ENCODE data around the gene NEURL1.
A peak's percentile ranks its signal among the peaks of the same experiment; 100 is the strongest.

Gene NEURL1

DNA sequence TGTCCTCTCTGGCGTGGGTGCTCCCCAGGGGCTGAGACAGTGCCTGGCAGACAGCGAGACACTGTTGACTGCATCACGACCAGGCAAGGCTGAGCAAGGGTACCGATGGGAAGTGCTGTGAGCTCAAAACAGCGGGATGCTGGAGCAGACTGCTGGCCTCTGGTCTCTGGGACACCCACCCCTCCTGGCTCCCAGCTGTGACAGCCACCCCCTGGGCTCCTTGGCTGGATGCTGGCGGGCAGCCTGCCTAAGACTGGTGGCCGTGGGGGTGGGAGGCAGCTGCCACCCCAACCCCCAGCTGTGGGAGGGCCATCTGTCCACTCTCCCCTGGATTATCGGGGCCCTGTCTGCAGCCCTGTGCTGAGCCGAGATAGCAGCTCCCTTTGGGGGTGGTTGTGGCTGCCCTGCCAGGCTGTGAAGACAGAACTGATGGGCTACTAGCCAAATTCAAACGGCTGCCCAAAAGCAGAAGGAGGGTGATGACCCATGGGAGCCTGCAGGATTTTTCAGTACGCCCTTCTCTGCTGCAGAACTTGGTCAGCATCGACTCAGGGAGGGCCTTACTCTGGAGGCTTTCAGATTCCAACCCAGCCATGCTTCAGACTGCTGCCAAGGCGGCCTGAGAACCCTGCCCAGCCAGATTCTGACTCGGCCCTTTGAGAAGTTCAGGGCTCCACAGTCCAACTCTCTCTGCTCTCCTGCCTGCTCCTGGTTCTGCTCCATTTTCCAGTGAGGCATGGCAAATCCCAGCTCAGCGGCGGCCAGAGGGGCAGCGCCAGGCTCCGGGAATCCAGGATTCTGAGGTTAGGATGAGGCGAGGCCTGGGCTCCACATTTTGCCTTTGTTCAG lies 125.3 kb downstream of the NEURL1 start:
- Histone ChIP-seq H3K4me1 (peaks cover 41% of the 10 kb centered on the region), H3K4me2 (ENCODE audit: low read length) (peak overlapping the region; percentile 27), H3K27me3 (ENCODE audit: control insufficient read depth, insufficient read depth, low read length) (no peaks in the 10 kb centered on the region), H3K9ac (no peak overlapping the region), H3K4me3 (ENCODE audit: low read depth, low read length) (no peak overlapping the region), H3K79me2 (no peaks in the 10 kb centered on the region), H3K27ac (peak overlapping the region; percentile 76), H2AFZ (peak overlapping the region; percentile 66), H3K36me3 (ENCODE audit: control insufficient read depth, insufficient read depth, low read length) (no peaks in the 10 kb centered on the region), H3K9me3 (ENCODE audit: control insufficient read depth, low read length) (no peaks in the 10 kb centered on the region)
- TF ChIP-seq, protein P1, sequence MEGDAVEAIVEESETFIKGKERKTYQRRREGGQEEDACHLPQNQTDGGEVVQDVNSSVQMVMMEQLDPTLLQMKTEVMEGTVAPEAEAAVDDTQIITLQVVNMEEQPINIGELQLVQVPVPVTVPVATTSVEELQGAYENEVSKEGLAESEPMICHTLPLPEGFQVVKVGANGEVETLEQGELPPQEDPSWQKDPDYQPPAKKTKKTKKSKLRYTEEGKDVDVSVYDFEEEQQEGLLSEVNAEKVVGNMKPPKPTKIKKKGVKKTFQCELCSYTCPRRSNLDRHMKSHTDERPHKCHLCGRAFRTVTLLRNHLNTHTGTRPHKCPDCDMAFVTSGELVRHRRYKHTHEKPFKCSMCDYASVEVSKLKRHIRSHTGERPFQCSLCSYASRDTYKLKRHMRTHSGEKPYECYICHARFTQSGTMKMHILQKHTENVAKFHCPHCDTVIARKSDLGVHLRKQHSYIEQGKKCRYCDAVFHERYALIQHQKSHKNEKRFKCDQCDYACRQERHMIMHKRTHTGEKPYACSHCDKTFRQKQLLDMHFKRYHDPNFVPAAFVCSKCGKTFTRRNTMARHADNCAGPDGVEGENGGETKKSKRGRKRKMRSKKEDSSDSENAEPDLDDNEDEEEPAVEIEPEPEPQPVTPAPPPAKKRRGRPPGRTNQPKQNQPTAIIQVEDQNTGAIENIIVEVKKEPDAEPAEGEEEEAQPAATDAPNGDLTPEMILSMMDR (IDR thresholded peaks at IDR 0.05) = no peak

DNA sequence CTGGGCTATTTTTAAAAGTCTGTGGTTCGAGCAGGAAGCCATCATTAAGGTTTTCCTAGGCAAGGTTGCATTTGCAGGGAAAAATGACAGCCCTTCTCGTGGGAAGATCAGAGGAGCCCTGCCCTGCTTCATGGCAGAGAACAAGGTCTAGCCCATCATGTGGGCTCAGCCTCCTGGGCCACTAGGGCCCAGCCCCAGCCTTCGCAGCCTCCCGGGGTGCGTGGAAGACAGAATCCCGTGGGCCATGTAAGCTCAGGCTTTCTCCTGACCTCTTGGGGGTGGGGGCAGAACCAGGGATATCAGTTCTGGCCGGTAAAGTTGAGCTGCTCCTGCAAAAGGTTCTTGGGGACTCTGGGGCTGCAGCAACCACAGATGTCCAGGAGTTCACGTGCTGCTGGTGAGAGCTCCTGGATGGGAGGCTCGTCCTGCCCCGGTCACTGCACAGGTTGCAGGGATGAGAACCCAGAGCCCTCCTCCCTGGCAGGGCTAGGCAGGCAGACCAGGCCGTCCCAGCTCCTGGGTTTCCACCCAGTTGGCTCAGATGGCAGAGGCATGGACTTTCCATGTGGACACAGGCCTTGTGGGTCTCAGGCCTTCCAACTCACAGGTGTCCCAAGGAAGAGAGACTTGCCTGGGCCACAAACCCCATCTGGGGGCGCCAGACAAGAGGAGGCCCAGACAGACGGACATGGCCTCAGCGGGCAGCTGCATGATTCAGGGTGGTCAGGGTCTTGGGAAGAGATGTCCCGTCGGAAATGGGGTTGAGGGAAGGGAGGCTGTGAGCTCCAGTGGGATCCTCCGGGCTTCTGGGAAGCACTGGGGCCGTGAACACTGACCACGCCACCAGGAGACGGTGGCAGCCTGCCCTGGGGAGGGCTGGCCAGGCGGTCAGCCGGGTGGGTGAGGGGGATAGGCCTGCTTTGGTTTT lies 126.2 kb downstream of the NEURL1 start:
- Histone ChIP-seq H3K27ac (peak overlapping the region; percentile 76), H3K36me3 (ENCODE audit: control insufficient read depth, insufficient read depth, low read length) (no peaks in the 10 kb centered on the region)
- TF ChIP-seq, protein P1 (IDR thresholded peaks at IDR 0.05) = no peak

DNA sequence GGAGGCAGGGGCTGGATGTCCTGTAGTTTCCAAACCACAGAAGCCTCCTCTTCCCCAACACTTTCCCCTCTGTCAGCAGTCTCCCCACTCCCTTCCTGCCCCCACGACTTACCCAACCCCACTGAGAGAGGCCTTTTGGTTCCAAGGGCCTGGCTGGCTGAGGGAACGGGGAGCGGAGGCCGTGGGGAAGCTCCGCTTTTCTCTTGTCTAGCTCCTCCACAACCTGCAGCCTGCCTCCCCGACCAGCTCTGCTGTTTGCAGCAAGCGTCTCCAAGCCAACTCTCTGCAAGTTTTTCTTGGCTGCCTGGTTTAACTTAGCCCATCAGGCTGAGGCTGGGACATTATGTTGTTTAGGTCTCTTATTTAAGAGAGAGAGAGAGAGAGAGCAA lies 126.8 kb downstream of the NEURL1 start:
- Histone ChIP-seq H3K9ac (no peak overlapping the region), H2AFZ (no peak overlapping the region), H3K4me3 (ENCODE audit: low read depth, low read length) (no peak overlapping the region), H3K79me2 (no peaks in the 10 kb centered on the region), H3K36me3 (ENCODE audit: control insufficient read depth, insufficient read depth, low read length) (no peaks in the 10 kb centered on the region), H3K9me3 (ENCODE audit: control insufficient read depth, low read length) (no peaks in the 10 kb centered on the region), H3K4me1 (peaks cover 41% of the 10 kb centered on the region), H3K4me2 (ENCODE audit: low read length) (no peak overlapping the region), H3K27ac (no peak overlapping the region), H3K27me3 (ENCODE audit: control insufficient read depth, insufficient read depth, low read length) (no peaks in the 10 kb centered on the region)
- TF ChIP-seq, protein P1 (IDR thresholded peaks at IDR 0.05) = no peak

More for the DNA sequence above, 126.2 kb downstream of the NEURL1 start:
- peaks cover 41% of the 10 kb centered on the region for H3K4me1 ChIP-seq
- no peaks in the 10 kb centered on the region for H3K9me3 ChIP-seq (ENCODE audit: control insufficient read depth, low read length)
- no peak overlapping the region for H3K9ac ChIP-seq
- no peaks in the 10 kb centered on the region for H3K79me2 ChIP-seq
- peak overlapping the region; percentile 5 for H3K4me2 ChIP-seq (ENCODE audit: low read length)
- no peaks in the 10 kb centered on the region for H3K27me3 ChIP-seq (ENCODE audit: control insufficient read depth, insufficient read depth, low read length)
- no peak overlapping the region for H3K4me3 ChIP-seq (ENCODE audit: low read depth, low read length)
- H2AFZ ChIP-seq = peak overlapping the region; percentile 66

DNA sequence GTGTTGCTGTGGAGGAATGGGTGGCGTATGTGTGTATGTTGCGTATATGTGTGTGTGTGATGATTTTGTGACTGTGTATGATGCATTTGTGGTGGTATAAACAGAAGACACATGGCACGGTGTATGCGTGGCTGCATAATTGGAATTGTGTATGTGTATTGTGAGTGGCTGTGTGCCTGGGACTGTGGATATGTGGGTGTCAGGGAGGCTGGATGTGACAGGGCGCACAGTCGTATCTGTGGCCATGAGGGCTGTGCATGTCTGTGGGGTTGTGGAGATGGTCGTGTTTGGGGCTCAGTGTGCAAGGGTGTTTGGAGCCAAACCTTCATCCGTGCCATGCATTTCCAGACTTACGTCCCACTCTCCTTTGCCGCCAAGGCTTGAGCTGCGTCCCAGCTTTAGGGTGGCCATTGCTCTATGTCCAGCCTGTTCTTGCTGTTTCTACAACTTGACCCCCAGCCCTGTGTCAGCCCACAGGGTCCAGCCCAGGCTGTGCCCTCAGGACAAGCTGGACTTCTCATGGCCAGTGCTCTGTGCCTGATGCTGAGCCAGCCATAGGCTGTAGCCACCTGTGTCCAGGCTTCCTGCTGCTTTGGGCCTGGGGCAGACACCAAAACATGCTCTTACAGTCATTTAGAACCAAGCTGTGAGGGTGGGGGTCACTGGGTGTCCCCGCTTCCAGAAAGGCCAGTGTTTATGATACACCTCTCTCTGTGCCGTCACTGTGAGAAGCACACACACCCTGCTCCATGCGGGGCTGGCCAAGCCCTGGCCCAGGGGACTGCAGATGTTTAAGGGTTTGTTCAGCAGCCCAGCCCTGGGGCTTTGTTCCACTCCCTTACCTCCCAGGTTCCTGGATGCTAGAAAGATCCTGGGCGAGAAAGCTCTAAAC lies 127.6 kb downstream of the NEURL1 start:
- no peaks in the 10 kb centered on the region for H3K9me3 ChIP-seq (ENCODE audit: control insufficient read depth, low read length)
- no peak overlapping the region for H2AFZ ChIP-seq
- no peaks in the 10 kb centered on the region for H3K79me2 ChIP-seq
- no peak overlapping the region for H3K4me3 ChIP-seq (ENCODE audit: low read depth, low read length)
- H3K4me1 ChIP-seq = peaks cover 39% of the 10 kb centered on the region
- no peaks in the 10 kb centered on the region for H3K36me3 ChIP-seq (ENCODE audit: control insufficient read depth, insufficient read depth, low read length)
- H3K27ac ChIP-seq = no peak overlapping the region
- TF ChIP-seq, protein P1 (IDR thresholded peaks at IDR 0.05) = no peak
- H3K27me3 ChIP-seq (ENCODE audit: control insufficient read depth, insufficient read depth, low read length) = no peaks in the 10 kb centered on the region
- H3K4me2 ChIP-seq (ENCODE audit: low read length) = no peak overlapping the region
- H3K9ac ChIP-seq = no peak overlapping the region

All from parathyroid adenoma (tissue), 2 donors.